GM19452 (cell line): ENCODE results near the gene RPS3.
"Not testable (repeated sequence)": the region's sequence is repeated elsewhere in the genome, so short reads cannot be mapped to it uniquely, and the experiment has no call there.

ENCODE experiments used
- ATAC-seq: cut with Tn5 transposase; IDR thresholded peaks from one replicate; pipeline ENCODE4 v1.9.1; 2021; ENCODE audit not compliant: unreplicated experiment

The RPS3 gene

DNA sequence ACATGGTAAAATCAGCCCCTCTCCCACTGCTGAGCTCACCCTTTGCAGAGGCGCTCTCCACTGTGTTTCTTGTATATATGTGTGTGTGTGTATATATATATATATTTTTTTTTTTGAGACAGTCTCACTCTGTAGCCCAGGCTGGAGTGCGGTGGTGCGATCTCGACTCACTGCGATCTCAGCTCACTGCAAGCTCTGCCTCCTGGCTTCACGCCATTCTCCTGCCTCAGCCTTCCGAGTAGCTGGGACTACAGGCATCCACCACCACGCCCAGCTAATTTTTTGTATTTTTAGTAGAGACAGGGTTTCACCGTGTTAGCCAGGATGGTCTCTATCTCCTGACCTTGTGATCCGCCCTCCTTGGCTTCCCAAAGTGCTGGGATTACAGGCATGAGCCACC lies 13.8 kb downstream of the RPS3 start:
- not testable (repeated sequence) for ATAC-seq

DNA sequence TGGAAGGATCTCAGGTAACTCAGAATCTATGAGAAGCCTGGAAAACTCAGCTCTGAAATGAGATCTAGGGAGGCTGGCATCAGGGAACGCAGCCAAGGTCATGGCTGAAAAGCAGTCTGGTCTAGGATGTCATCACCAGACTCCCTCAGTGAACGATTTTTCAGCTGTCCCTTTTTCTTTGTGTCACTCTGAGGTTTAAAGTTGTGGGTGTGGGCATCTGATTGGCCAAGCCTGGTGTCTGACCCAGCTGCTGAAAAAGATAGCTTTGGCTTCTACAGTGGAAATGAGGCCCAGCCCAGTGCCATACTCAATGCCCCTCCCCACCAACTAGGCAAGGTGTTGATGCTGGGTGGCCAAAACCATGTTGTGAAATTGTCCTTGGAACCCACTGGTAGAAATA lies 14.5 kb downstream of the RPS3 start:
- no peak for ATAC-seq

DNA sequence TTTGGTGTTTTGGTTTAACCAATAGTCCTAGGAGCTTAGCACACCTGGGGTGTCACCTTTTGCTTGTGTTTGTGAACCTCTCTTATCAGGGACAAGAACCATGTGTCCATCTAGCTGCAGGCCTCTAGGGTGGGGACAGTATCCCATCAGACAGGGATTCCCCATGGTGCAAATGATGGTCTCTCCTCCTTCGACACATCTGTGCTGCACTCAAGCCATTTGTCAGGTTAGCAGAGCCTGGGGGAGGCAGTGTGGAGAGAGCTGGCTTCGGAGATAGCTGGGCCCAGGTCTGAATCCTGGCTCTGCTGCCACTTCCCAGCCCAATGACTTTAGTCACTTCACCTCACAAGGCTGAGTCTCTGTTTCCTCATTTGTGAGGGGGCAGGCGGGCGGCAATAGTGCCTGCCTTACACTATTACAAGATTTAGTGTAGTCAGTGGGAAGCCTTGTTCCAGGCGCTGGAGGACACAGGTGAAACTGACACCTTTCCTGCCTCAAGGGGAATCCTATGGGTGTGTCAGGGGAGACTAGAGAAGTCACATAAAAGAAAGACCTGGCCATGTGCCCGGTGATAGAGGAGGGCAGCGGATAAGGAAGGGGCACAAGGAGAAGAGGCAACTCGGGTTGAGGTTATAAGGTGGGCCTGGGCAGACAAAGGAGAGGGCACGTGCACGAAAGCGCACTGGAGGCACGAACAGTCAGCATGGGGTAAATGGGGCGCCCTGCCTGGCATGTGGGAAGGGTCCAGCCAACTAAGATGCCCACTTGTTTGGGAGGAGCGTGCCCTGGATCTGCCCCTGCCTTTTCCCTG lies 21.1 kb downstream of the RPS3 start:
- no peak for ATAC-seq

DNA sequence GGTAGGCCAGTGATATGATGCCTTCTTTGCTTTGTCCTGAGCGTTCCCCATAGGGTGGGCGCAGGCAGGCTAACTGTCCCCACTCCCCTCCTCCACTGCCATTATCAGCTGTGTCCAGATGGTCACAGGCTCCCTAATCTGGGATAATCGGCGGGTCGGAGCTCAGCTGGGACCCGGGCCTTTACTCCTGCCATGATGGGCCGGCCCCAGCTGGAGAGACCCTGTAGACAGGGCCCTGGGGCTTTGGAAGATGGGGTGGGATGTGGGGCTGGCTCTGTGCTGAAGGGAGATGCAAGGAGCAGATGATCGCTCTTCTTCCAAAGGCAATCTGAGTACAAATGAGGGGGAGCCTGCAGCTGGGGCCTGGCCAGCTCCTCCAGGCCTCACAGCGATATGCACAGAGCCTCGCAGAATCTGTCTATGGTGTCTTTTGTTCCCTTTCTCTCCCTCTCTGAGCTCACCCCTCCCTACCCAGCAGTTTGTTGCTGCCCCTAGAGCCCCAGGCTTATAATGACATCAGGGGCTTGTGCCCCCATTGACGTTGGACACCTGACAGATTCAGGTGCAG lies 21.8 kb downstream of the RPS3 start:
- ATAC-seq = no peak

DNA sequence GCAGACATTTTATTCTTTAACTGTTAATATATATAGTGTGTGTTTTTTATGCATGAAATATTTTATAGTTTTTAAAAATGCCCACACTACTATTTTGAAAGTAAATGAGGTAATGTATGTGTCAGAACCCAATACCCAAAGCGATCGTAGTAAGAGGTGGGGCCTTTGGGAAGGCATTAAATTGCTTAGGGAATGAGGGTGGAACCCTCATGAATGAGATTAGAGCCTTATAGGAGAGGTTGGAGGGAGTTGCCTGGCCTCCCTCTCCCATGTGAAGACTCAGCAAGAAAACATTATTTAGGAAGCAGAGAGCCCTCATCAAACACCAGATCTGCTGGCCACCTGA lies 22.6 kb downstream of the RPS3 start:
- ATAC-seq = no peak

DNA sequence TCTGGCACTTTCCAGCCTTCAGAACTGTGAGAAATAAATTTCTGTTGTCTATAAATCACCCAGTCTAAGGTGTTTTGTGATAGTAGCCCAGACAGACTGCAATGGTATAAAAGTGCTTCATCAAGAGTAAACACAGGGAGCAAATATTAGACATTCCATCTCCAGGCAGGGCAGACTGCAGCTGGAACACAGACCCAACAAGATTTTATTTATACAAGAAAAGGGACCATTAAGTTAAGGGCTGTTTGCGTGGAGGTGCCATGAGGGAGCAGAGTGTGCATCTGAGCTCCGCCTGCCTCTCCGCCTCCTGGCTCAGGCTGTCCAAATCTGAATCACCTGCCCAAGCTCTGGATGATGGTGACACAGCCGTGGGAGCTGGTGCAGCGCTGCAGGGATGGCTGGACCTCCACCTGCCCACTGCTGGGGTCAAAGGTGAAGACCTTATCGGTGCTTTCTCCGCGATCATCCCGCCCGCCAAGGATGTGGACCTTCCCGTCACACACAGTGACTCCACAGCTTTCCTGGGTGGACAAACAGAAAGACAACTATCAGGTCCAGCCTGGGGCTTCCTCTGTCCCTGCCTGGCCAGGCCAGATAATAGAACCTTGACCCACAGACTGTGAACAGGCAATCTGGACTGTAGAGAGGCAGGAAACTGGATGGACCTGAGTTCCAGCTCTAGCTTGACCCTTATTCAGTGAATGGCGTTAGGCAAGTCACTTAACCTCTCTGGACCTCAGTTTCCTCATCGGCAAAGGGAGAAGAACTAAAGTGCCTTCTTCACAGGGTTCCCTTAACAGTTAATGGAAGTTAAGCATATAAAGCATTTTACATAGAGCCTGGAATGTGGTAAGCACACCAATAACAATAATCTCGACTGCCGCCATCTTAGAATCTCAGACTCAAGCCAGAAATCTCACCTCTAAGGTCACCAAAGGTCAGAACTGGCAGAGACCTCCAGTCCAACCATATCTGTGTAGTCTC lies 23.2 kb downstream of the RPS3 start:
- ATAC-seq = no peak

DNA sequence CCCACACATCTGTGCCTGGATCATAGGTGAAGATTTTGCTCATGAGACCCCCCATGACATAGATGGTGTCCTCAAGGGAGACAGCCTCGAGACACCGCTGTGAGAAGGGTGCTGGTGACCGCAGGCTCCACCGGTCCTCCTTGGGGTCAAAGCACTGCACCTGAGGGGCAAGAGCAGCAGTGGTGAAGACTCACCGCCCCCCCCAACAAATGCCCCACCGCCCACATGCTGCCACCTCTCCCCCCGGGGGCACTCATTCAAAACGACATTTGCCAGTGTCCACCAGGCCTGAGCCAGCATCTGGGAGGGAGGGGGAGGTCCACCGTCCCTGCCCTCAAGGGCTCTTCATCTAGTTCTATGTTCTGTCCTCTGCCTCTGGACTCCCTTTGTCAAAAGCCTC lies 24.4 kb downstream of the RPS3 start:
- ATAC-seq = no peak

DNA sequence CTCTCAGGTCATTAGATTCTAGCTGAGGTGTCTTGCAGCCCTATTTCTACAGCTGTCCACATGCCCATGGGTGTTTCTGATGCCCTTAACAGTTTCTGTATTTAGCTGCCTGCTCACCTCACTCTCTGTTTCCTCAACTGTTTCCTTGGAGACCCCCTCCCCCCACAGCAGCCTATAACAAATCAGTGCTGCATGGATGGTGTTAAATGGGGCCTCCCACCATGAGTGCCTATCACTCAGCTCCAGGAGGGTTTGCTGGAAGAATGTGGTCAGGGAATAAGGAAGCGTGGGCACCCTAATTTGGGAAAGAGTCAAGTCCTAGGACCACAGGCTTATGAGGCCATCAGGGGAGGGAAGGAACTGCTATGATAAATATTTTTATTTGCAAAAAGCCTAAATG lies 25.1 kb downstream of the RPS3 start:
- no peak for ATAC-seq

DNA sequence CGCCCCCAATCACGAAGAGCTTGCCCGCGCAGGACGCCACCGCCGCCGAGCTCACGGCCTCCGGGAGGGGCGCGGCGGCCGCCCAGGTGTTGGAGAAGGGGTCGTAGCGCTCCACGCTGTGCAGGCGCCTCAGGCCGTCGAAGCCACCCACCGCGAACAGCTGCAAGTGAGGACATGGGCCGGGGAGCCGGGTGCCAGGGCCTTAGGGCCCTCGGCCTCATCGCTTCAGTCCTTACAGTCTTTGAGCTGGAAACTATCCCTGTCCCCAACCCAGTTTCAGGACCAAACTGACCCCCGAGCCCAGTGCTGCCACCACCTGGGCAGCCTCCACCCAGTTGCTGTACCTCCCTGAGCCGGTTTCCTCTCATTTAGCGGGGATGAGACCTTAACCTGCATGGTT lies 26.1 kb downstream of the RPS3 start:
- ATAC-seq = no peak

DNA sequence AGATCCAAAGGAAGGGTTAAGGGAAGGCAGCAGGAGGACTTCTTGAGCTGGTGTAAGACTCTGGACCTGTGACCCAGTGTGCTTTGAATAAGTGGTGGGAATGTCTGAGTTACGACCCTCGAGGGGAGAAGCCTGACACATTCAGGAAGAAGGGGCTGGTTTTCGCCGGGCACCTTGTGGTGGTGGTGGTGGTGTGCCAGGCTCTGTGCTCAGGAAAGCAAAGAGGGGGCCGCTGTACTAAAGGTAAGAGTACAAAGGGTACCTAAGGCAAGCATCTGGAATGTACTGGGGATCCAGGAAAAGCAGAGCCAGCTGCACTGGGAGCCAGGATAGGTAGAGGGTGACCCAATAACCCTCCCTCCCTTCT lies 27.4 kb downstream of the RPS3 start:
- ATAC-seq = no peak

DNA sequence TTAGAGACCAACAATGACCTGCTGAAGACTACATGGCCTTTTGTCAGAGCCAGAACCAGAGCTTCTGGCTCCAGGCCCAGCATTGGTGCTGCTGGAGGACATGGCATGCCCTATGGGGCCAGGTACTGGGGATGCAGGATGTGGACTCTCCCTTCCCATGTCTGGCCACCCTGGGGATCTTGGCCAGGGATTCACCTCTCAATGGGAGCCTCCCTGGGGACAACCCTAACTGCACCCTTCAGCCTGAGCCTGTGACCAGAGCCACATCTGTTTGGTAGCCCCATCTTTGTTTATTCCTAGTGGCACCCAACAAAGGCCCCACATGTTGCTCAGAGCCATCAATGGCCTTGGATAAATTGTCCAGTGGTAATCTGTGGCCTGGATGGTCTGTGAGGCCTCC lies 27.9 kb downstream of the RPS3 start:
- no peak for ATAC-seq

DNA sequence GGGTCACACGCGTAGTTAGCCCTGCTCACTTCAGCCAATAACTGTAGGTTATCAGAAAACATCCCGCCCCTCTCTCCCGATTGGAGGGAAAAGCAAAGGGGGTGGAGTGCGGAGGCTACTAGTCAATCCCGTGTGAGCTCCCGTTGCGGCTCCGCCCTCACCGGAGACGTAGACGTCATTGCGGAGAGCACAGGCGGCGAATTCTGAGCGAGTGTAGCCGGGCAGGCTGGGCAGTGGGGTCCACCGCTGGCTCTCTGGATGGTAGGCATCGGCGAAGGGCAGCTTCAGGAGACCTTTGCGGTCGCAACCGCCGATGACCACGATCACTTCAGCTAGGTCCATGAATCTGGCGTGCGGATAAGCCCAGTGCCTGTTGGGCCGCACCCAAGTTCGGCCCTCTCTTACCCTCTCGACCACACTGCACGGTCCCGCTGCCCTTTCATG lies 29.0 kb downstream of the RPS3 start:
- peak; percentile 52 for ATAC-seq

DNA sequence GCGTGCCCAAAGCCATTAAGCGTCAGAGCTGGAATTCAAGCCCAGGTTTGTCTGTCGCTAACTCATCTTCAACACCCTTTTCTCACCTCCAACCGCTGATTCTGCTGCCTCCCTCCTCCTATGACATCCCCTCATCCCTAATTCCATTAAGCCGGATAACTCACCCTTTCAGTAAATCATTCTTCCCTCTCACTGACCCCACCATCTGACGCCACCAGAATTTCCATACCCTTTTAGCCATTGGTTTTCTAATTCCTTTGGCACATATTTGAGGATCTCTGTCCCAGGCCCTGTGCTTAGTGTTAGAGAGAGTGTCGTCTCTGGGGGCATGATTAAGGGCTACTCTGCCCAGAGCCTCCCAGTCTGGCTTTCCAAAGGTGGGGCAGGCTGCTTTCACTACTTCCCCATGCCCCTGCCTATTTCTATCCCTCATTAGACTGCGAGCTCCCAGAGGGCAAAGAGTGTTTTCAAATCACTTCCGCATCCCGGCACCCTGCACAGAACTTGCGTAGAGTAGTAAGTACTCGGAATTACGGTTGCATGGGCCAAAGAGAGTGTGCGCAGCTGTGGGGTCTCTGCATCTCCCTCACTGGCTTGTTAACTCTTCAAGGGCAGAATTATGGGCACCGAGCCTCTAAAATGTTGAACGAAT lies 29.8 kb downstream of the RPS3 start:
- ATAC-seq = no peak

DNA sequence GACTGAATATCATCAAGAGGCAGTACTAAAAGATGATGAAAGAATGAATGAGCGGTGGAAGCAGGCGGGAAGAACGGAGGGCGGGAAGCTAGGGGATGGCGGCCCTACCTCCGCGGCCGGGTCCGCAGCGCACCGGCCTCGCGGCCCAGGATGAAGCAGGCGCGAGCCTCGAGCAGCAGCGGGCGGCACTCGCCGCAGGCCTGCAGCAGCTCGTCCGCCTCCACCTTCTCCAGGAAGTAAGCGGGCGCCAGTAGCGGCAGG lies 30.3 kb downstream of the RPS3 start:
- no peak for ATAC-seq

DNA sequence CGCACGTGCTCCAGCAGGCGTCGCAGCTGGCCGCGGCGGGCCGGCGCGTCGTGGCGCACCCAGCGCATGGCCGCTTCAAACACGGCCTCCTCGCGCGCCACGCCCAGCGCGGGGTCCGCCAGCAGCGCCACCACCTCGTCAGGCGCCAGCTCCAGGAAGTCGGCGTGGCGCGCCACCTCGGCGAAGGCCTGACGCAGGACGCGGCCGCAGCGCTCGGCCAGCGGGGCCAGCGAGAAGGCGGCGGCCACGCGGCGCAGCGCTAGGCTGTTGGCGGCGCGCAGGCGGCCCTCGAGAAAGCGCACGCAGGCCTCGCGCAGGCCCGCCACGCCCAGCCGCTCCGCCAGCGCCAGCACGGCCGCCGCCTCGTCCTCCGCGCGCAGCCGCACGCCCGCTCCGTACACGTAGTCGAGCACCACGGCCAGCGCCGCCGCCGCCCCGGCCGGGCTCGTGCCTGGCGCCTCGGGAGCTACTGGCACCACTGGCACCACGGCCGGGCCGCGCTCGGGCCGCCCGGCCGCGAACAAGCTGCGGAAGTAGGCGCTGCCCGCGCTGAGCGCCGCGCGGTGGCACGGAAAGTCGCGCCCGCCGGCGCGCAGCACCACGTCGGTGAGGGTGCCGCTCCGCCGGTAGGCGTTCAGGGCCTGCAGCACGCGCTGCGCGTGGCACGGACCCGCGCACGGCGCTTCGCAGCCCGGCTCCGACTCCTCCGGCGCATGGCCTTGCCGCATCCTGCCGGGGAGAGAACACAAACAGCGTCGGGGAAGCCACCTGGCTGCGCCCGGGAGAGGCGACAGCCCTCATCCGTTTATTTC lies 30.8 kb downstream of the RPS3 start:
- ATAC-seq = no peak

DNA sequence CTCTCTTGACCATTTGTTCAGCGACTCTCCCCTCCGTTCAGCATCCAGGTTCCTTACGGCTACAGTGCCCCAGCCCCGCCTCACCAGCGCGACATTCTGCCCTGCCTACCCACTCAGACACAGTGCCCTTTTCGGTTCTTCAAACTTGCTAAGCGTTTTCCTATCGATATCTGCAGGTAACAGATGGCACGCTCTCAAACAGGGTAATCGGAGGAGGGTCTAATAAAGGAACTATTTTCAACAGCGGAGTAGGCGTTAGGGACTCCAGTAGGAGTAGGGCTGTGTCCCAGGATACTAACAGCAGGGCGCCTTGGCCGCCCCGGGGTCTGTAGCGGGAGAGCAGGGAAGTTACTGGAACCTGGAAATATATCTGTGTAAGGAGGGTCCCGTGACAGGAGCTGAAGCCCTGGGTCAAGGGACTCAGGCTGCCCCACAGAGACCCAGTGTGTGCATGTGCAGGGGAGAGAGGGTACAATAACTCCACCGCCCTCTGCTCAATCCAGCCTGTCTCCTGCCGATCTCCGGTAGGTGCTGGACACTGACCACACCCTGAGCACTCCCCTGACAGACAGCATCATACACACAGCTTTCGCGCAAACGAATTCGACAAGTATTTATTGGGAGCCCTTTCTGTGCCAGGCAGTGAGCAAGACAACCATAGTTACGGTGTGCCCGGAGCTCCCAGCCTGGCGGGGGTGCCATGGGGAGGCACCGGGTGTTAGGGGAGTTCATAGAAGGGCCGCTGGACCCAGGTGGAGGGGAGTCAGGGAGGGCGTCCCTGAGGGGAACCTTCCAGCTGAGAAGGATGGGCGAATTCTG lies 31.6 kb downstream of the RPS3 start:
- no peak for ATAC-seq

DNA sequence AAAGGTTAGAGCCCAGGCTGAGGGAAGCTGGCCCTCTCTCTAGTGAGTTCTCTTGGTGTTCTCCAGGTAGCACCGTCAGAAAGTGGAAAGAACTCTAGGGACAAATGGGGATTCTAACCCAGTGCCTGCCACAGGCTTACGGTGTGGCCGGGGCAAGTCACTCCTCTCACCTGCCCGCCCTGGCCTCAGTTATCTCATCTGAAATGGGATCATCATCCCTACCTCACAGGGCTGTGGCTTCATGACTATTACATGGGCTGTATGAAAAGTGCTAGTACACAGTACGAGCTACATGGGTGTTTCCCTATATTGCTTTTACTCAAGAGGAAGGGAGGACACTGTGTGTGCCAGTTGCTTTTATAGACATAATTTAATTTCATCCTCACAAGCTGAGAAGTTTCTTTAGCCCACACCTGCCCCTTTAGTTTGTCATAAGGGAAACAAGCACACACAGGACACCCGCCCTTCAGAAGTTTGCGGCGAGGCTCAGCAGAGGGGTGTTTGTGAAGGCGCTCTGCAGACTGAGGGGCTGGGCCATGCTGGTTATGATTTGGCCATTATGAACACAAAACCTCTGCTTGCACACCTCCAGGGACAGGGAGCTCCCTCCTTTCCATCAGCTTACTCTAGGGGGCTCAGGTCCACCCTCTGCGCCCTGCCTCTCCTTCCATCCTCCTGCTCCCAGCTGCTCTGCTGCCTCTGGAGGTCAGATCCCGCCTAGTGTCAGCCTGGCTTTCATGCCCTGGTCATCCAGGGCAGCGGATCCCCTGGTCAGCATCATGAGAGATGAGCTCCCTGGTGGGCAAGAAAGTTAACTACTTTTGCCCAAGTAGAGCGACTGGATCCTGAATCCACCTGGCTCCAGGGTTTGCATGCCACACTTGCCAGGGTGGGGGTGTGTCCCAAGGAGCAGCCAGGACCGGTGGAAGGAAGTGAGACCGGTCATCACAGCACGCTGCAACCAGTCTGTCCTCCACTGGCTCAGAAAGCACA lies 32.5 kb downstream of the RPS3 start:
- ATAC-seq = no peak

DNA sequence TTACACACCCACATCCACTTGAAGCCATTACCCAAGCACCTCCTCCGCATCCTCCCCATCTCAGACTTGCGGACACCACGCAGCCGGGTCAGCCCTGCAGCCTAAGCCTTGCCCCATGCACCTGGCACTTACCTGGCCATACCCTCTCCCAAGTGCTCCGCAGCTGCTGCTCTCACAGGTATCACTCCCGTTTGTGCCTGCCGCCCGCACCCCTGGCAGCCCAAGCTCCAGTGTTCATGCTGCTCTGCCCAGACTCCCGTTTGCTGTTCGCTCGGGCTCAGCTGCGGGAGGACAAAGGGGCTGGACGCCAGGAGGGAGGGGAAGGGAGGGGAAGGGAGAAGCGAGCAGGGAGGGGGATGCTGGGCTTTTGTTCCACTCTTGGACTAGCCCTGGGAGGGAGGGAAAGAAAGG lies 33.6 kb downstream of the RPS3 start, which contains the start of gene KLHL35:
TSS of gene KLHL35 (minus strand) at position 293 of the 411 bp plus-strand sequence. CDS start 2,574 bp downstream, outside the sequence.
- no peak for ATAC-seq

DNA sequence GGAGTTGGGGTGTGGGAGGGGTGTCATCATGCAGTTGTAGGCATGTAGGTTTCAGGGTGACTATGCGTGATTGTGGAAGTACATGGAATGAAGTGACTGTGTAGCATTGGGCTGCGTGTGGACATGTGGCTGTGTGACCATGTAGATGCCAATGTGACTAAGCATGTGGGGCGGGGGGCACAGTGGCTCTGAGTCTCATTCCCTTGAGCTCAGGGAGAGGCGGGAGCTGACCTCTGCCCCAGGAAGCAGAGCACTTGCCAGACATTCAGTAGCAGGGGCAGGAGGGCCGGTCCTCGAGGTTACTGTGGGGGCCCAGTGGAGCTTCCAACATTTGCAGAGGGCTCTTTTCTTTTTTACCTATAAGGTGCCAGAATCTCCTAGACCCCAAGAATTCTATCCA lies 34.1 kb downstream of the RPS3 start:
- ATAC-seq = no peak
